Neuron (in vitro differentiated cells): ENCODE measurements around the gene UBQLN3.

Experiments used
- H2AFZ ChIP-seq: one replicate; pipeline ENCODE4 v1.6.1; 2013; ENCODE audit warnings: low read depth, mild to moderate bottlenecking, inconsistent platforms, low read length, moderate library complexity
- H3K27me3 ChIP-seq: one replicate; pipeline ENCODE4 v1.6.1; 2013; ENCODE audit warnings: low read length; ENCODE audit not compliant: insufficient read depth
- H3K36me3 ChIP-seq: one replicate; pipeline ENCODE4 v1.6.1; 2013; ENCODE audit warnings: low read length; ENCODE audit not compliant: insufficient read depth
- H3K4me1 ChIP-seq: one replicate; pipeline ENCODE4 v1.6.1; 2013; ENCODE audit warnings: low read length; ENCODE audit not compliant: insufficient read depth
- H3K4me3 ChIP-seq: 2 replicates; pipeline ENCODE4 v1.5.1; 2013; ENCODE audit warnings: mild to moderate bottlenecking, low read length, moderate library complexity
- H3K9me3 ChIP-seq: one replicate; pipeline ENCODE4 v1.6.1; 2013; ENCODE audit warnings: low read length

UBQLN3 gene

GRCh38 chr11:5509803-5510202, at the start of gene UBQLN3:
Gene UBQLN3, minus strand, starts transcription at chr11:5509957. Its CDS starts 399 bp downstream, at chr11:5509558.
- H2AFZ ChIP-seq: no peak within 1 kb of the TSS
- H3K36me3 ChIP-seq: no peaks in the 10 kb centered on the region
- no peak within 1 kb of the TSS for H3K4me3 ChIP-seq
- H3K4me1 ChIP-seq: no peaks in the 10 kb centered on the region
- H3K9me3 ChIP-seq: no peaks in the 10 kb centered on the region
- H3K27me3 ChIP-seq: no peaks in the 10 kb centered on the region

GRCh38 chr11:5557751-5558150, 48.0 kb upstream of the UBQLN3 start:
- Histone ChIP-seq H2AFZ (no peak overlapping the region), H3K27me3 (no peaks in the 10 kb centered on the region), H3K4me3 (no peak overlapping the region), H3K36me3 (no peaks in the 10 kb centered on the region), H3K4me1 (no peaks in the 10 kb centered on the region), H3K9me3 (no peaks in the 10 kb centered on the region)

GRCh38 chr11:5556596-5557188, 46.9 kb upstream of the UBQLN3 start:
- no peaks in the 10 kb centered on the region for H3K9me3 ChIP-seq
- no peaks in the 10 kb centered on the region for H3K4me1 ChIP-seq
- no peak overlapping the region for H2AFZ ChIP-seq
- H3K36me3 ChIP-seq: no peaks in the 10 kb centered on the region
- no peaks in the 10 kb centered on the region for H3K27me3 ChIP-seq
- no peak overlapping the region for H3K4me3 ChIP-seq

GRCh38 chr11:5553343-5553742, 43.6 kb upstream of the UBQLN3 start:
- no peak overlapping the region for H2AFZ ChIP-seq
- H3K36me3 ChIP-seq: no peaks in the 10 kb centered on the region
- no peaks in the 10 kb centered on the region for H3K27me3 ChIP-seq
- no peaks in the 10 kb centered on the region for H3K4me1 ChIP-seq
- H3K9me3 ChIP-seq: no peaks in the 10 kb centered on the region
- H3K4me3 ChIP-seq: no peak overlapping the region

GRCh38 chr11:5550440-5551095, 40.8 kb upstream of the UBQLN3 start:
- Histone ChIP-seq H3K9me3 (no peaks in the 10 kb centered on the region), H3K4me3 (no peak overlapping the region), H3K27me3 (no peaks in the 10 kb centered on the region), H3K36me3 (no peaks in the 10 kb centered on the region), H3K4me1 (no peaks in the 10 kb centered on the region), H2AFZ (no peak overlapping the region)

- Histone ChIP-seq H3K36me3 (no peaks in the 10 kb centered on the region), H3K4me1 (no peaks in the 10 kb centered on the region)
Observed at GRCh38 chr11:5548440-5548839, 38.7 kb upstream of the UBQLN3 start, which contains the start of gene OR52H1. Gene OR52H1, minus strand, starts transcription at chr11:5548540. Its CDS starts 3,035 bp downstream, at chr11:5545505.

GRCh38 chr11:5547982-5548381, 38.2 kb upstream of the UBQLN3 start:
- Histone ChIP-seq H3K9me3 (no peaks in the 10 kb centered on the region), H3K36me3 (no peaks in the 10 kb centered on the region), H3K4me3 (no peak overlapping the region), H3K4me1 (no peaks in the 10 kb centered on the region), H2AFZ (no peak overlapping the region), H3K27me3 (no peaks in the 10 kb centered on the region)

More at GRCh38 chr11:5548440-5548839, 38.7 kb upstream of the UBQLN3 start, which contains the start of gene OR52H1:
- Histone ChIP-seq H3K9me3 (no peaks in the 10 kb centered on the region), H3K27me3 (no peaks in the 10 kb centered on the region), H3K4me3 (no peak within 1 kb of the TSS), H2AFZ (no peak within 1 kb of the TSS)

GRCh38 chr11:5546457-5546856, 36.7 kb upstream of the UBQLN3 start:
- no peaks in the 10 kb centered on the region for H3K27me3 ChIP-seq
- no peak overlapping the region for H3K4me3 ChIP-seq
- no peaks in the 10 kb centered on the region for H3K4me1 ChIP-seq
- no peak overlapping the region for H2AFZ ChIP-seq
- no peaks in the 10 kb centered on the region for H3K9me3 ChIP-seq
- no peaks in the 10 kb centered on the region for H3K36me3 ChIP-seq

GRCh38 chr11:5541427-5541826, 31.7 kb upstream of the UBQLN3 start:
- Histone ChIP-seq H3K27me3 (no peaks in the 10 kb centered on the region), H2AFZ (no peak overlapping the region), H3K4me1 (no peaks in the 10 kb centered on the region), H3K9me3 (no peaks in the 10 kb centered on the region), H3K4me3 (no peak overlapping the region), H3K36me3 (no peaks in the 10 kb centered on the region)

- no peaks in the 10 kb centered on the region for H3K4me1 ChIP-seq
- H3K36me3 ChIP-seq: no peaks in the 10 kb centered on the region
- H2AFZ ChIP-seq: no peak overlapping the region
- H3K9me3 ChIP-seq: no peaks in the 10 kb centered on the region
- H3K27me3 ChIP-seq: no peaks in the 10 kb centered on the region
- no peak overlapping the region for H3K4me3 ChIP-seq
Observed at GRCh38 chr11:5536482-5536881, 26.7 kb upstream of the UBQLN3 start.

- no peaks in the 10 kb centered on the region for H3K4me1 ChIP-seq
- H2AFZ ChIP-seq: no peak overlapping the region
- H3K36me3 ChIP-seq: no peaks in the 10 kb centered on the region
- H3K4me3 ChIP-seq: no peak overlapping the region
- H3K27me3 ChIP-seq: no peaks in the 10 kb centered on the region
- no peaks in the 10 kb centered on the region for H3K9me3 ChIP-seq
Observed at GRCh38 chr11:5534046-5534445, 24.3 kb upstream of the UBQLN3 start.

GRCh38 chr11:5531053-5531831, 21.5 kb upstream of the UBQLN3 start:
- no peaks in the 10 kb centered on the region for H3K36me3 ChIP-seq
- H2AFZ ChIP-seq: no peak overlapping the region
- H3K27me3 ChIP-seq: peaks cover 3% of the 10 kb centered on the region
- H3K9me3 ChIP-seq: no peaks in the 10 kb centered on the region
- H3K4me1 ChIP-seq: no peaks in the 10 kb centered on the region
- no peak overlapping the region for H3K4me3 ChIP-seq

GRCh38 chr11:5528495-5528894, 18.7 kb upstream of the UBQLN3 start:
- Histone ChIP-seq H3K36me3 (no peaks in the 10 kb centered on the region), H2AFZ (no peak overlapping the region), H3K9me3 (no peaks in the 10 kb centered on the region), H3K4me1 (no peaks in the 10 kb centered on the region), H3K27me3 (peaks cover 4% of the 10 kb centered on the region), H3K4me3 (no peak overlapping the region)
